Panc1 (cell line): Measurements from ENCODE around the gene MED13. TPM values are rescaled to one million over a fixed set of nuclear protein-coding genes. Genes with fewer than 3 reads are reported as not detected.

ENCODE experiments used
- ATAC-seq: fragments of 200-7000 bp; cut with Tn5 transposase; 2 replicates; pipeline ENCODE4 v1.9.1; 2020; ENCODE audit warnings: mild to moderate bottlenecking, moderate library complexity
- BruUV-seq: library from RNA; stranded (reverse); fragments of 400-500 nt; replicated peaks from 2 replicates; lab custom pipeline; 2021; lab: Mats Ljungman, UMichigan
- CTCF ChIA-PET: fragments of 300-600 bp; sonication (Branson Sonifier 250); formaldehyde crosslinking; loops from one replicate; lab custom pipeline; 2022; ENCODE audit warnings: antibody characterized with exemption; lab: Charles Lee
- POLR2A ChIA-PET: fragments of 300-600 bp; sonication (Branson Sonifier 250); formaldehyde crosslinking; loops from one replicate; lab custom pipeline; 2022; ENCODE audit warnings: antibody characterized with exemption; lab: Charles Lee
- DNase-seq: peaks from one replicate; pipeline ENCODE4 v3.0.0-alpha.2; 2010; ENCODE audit warnings: low read depth, low spot score
- H3K27ac ChIP-seq: 2 replicates; pipeline ENCODE4 v1.5.1; 2011; ENCODE audit warnings: mild to moderate bottlenecking, low read length, inconsistent platforms
- H3K27me3 ChIP-seq: fragments of 200-500 bp; sonication (Bioruptor generic); 2 replicates; pipeline ENCODE4 v1.6.0; 2014; ENCODE audit warnings: low read length, inconsistent platforms; ENCODE audit not compliant: control insufficient read depth, insufficient read depth
- H3K36me3 ChIP-seq: fragments of 200-500 bp; sonication (Bioruptor generic); 2 replicates; pipeline ENCODE4 v1.5.1; 2014; ENCODE audit warnings: inconsistent platforms, mild to moderate bottlenecking, low read length, moderate library complexity; ENCODE audit not compliant: control insufficient read depth, insufficient read depth
- H3K4me1 ChIP-seq: 2 replicates; pipeline ENCODE4 v1.5.1; 2011; ENCODE audit warnings: inconsistent platforms, mild to moderate bottlenecking, low read length, moderate library complexity; ENCODE audit not compliant: control insufficient read depth, insufficient read depth
- H3K4me3 ChIP-seq, 2 experiments: 2 replicates each; pipeline ENCODE4 v1.5.1; 2011 to 2012; ENCODE audit warnings: low read depth in 2 of 2, low read length in 2 of 2, mild to moderate bottlenecking in 2 of 2, inconsistent platforms in 1 of 2, moderate library complexity in 1 of 2
- H3K9me3 ChIP-seq: fragments of 200-500 bp; sonication (Bioruptor generic); 2 replicates; pipeline ENCODE4 v1.5.1; 2014; ENCODE audit warnings: low read depth, mild to moderate bottlenecking, inconsistent platforms, low read length, moderate library complexity; ENCODE audit not compliant: control insufficient read depth, insufficient read depth
- POLR2AphosphoS5 ChIP-seq: IDR thresholded peaks from 2 replicates; pipeline ENCODE4 v1.6.1; 2012; ENCODE audit warnings: mild to moderate bottlenecking, low read depth, low read length, moderate library complexity
- SIN3A ChIP-seq: IDR thresholded peaks from 2 replicates; pipeline ENCODE4 v1.6.1; 2012; ENCODE audit warnings: low read depth, mild to moderate bottlenecking, low read length, moderate library complexity, borderline replicate concordance; ENCODE audit not compliant: insufficient read depth
- TCF7L2 ChIP-seq: IDR thresholded peaks from 2 replicates; pipeline ENCODE4 v1.6.1; 2011; ENCODE audit warnings: mild to moderate bottlenecking, low read depth, low read length, inconsistent platforms
- in situ Hi-C: cut with HindIII; loops from 2 replicates; pipeline ENCODE4 v1.10.0; 2016; ENCODE audit warnings: low sequenced_read_pairs, low pct_unique_long_range_greater_than_20kb
- intact Hi-C: fragments of 100-400 bp; cut with micrococcal nuclease; formaldehyde crosslinking; loops from one replicate; pipeline ENCODE4 v1.10.0; 2022; ENCODE audit not compliant: unreplicated experiment
- total RNA-seq: library from RNA; stranded (reverse); gene quantifications from one replicate; pipeline ENCODE4 v1.2.1, GENCODE V29; 2021; ENCODE audit not compliant: unreplicated experiment
- TF ChIP-seq, protein P1 (sequence below): fragments of 450-650 bp; IDR thresholded peaks from 2 replicates; pipeline ENCODE4 v1.5.1; 2017; ENCODE audit warnings: mild to moderate bottlenecking
- TF ChIP-seq, protein P2 (sequence below), 2 experiments: IDR thresholded peaks; 2 replicates each; pipeline ENCODE4 v1.6.1; 2011 to 2012; ENCODE audit warnings: low read depth in 2 of 2, control low read depth in 1 of 2, low read length in 1 of 2, mild to moderate bottlenecking in 1 of 2, moderate library complexity in 1 of 2; ENCODE audit not compliant: insufficient read depth in 1 of 2

The MED13 gene
- total RNA-seq, 1 experiment from 2014 or later = 69.5 TPM

DNA sequence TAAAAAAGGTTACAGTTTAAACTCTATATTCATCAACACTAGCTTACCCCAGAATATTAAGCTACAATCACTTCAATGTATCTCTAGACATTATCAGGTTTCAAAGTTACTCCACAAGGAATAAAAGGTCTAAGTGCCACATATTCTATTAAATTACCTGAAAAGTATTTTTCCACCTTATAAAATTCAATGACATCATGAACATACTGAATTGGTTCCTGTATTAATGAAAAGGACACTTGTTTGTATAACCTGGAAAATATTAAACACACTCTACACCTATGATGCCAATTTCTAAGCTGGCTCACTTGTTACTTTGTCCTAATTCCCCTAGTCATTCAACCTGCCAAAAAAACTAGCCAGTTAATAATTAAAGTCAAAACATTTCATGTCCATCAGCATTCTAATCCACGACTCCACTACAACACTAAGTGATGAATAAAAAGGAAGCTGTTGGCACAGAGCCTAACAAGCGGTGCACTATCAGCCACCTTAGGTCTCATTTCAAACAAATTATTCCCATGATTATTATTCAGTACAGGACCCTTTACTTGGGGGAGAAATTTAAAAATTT, 12.2 kb downstream of the MED13 start:
- Histone ChIP-seq H3K4me1 (no peaks in the 10 kb centered on the region), H3K27ac (no peak overlapping the region), H3K36me3 (peaks cover 27% of the 10 kb centered on the region; the same call in 1 of the 2 replicates), H3K9me3 (no peaks in the 10 kb centered on the region), H3K27me3 (no peaks in the 10 kb centered on the region), H3K4me3 (no peak overlapping the region)
- POLR2A ChIA-PET = no interaction called here
- ATAC-seq (no peak), DNase-seq (no peak)
- TF ChIP-seq SIN3A (no peak), POLR2AphosphoS5 (no peak), TCF7L2 (no peak)
- TF ChIP-seq, protein P1, sequence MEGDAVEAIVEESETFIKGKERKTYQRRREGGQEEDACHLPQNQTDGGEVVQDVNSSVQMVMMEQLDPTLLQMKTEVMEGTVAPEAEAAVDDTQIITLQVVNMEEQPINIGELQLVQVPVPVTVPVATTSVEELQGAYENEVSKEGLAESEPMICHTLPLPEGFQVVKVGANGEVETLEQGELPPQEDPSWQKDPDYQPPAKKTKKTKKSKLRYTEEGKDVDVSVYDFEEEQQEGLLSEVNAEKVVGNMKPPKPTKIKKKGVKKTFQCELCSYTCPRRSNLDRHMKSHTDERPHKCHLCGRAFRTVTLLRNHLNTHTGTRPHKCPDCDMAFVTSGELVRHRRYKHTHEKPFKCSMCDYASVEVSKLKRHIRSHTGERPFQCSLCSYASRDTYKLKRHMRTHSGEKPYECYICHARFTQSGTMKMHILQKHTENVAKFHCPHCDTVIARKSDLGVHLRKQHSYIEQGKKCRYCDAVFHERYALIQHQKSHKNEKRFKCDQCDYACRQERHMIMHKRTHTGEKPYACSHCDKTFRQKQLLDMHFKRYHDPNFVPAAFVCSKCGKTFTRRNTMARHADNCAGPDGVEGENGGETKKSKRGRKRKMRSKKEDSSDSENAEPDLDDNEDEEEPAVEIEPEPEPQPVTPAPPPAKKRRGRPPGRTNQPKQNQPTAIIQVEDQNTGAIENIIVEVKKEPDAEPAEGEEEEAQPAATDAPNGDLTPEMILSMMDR = no peak
- TF ChIP-seq, protein P2, sequence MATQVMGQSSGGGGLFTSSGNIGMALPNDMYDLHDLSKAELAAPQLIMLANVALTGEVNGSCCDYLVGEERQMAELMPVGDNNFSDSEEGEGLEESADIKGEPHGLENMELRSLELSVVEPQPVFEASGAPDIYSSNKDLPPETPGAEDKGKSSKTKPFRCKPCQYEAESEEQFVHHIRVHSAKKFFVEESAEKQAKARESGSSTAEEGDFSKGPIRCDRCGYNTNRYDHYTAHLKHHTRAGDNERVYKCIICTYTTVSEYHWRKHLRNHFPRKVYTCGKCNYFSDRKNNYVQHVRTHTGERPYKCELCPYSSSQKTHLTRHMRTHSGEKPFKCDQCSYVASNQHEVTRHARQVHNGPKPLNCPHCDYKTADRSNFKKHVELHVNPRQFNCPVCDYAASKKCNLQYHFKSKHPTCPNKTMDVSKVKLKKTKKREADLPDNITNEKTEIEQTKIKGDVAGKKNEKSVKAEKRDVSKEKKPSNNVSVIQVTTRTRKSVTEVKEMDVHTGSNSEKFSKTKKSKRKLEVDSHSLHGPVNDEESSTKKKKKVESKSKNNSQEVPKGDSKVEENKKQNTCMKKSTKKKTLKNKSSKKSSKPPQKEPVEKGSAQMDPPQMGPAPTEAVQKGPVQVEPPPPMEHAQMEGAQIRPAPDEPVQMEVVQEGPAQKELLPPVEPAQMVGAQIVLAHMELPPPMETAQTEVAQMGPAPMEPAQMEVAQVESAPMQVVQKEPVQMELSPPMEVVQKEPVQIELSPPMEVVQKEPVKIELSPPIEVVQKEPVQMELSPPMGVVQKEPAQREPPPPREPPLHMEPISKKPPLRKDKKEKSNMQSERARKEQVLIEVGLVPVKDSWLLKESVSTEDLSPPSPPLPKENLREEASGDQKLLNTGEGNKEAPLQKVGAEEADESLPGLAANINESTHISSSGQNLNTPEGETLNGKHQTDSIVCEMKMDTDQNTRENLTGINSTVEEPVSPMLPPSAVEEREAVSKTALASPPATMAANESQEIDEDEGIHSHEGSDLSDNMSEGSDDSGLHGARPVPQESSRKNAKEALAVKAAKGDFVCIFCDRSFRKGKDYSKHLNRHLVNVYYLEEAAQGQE (IDR thresholded peaks at IDR 0.05; ENCODE audit: insufficient read depth in 1 of 2, low read depth in 2 of 2, low read length in 1 of 2) = no peak
- CTCF ChIA-PET = interaction anchor here (0.5 to 0.9 kb wide), 2 partner anchors 60 to 189 kb away, joined by 5 read pairs; partner anchors contain the start of gene BRIP1
- in situ Hi-C loops (no loop called here), intact Hi-C loops (no loop called here)
- BruUV-seq = no TSS peak

DNA sequence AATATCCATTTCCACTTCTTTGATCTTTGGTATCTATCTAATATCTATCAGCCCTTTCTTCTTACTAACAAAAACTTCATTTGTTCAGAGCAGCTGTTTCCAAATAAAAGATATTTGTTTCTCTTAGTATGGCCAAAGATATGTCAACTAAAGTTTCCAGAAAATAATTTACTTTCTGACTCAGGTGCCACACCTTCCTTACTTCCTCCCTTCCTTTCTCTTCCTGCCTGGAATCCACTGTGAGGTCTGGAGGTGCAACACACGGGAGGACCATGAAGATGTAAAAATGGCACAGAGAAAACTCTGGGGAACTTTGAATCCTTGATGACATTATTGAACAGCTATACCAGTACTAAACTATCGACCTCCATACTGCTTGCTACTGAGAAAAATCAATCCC, 14.0 kb downstream of the MED13 start:
- TF ChIP-seq TCF7L2 (no peak), POLR2AphosphoS5 (no peak), SIN3A (no peak)
- TF ChIP-seq, protein P2 (IDR thresholded peaks at IDR 0.05; ENCODE audit: insufficient read depth in 1 of 2, low read depth in 2 of 2, low read length in 1 of 2) = no peak
- TF ChIP-seq, protein P1 = no peak
- intact Hi-C loops = no loop called here
- Histone ChIP-seq H3K27ac (no peak overlapping the region), H3K36me3 (peaks cover 27% of the 10 kb centered on the region; the same call in 1 of the 2 replicates), H3K4me1 (no peaks in the 10 kb centered on the region), H3K4me3 (no peak overlapping the region), H3K27me3 (no peaks in the 10 kb centered on the region), H3K9me3 (no peaks in the 10 kb centered on the region)
- DNase-seq (no peak), ATAC-seq (no peak)
- BruUV-seq = no TSS peak
- CTCF ChIA-PET = no interaction called here
- POLR2A ChIA-PET = no interaction called here
- in situ Hi-C loops = no loop called here
